Measurements from ENCODE around the gene UBXN10. TPM values are rescaled to one million over a fixed set of nuclear protein-coding genes. Genes with fewer than 3 reads are reported as not detected.

Gene UBXN10
- total and polyA plus RNA-seq, 4 experiments from 2014 or later: 0.06 to 0.78 (median 0.39) TPM

DNA sequence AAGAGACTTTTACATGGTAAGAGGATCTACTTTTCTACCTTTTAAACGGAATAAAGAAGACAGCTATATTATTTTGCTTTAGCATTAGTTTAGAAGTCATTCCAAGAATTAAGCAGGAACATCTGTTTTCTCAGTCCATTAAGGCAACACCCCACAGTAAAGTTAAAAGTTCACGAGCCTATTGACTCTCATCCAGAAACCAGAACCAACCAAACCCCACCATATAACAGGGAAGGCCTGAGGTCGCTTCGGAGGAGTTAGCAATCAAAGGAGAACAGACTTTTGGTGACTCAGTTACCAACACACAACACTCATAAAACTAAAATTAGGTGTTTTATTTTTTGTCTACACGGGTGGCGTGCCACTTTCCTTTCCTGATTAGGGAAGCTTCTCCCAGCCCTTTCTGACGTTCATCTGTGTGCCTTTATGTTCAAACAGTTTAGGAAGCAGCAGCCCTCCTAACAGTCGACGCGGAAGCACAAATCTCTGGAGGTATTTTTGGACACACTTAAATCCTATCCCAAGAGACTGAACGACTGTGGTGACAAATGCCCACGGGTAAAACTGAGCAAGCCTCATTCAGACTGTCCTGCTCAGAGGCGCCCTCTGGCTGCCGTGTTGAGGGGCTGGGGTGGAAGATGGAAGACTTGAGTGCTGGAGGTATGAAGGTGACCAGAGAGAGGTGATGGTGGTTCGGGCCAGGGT, 9.0 kb downstream of the UBXN10 start:
- Mint-ChIP-seq H3K27me3 (peaks cover 2% of the 10 kb centered on the region in 2 donors), H3K27ac (peak overlapping the region in 1 of 7 donors; percentile 27), H3K4me3 (no peak overlapping the region), H3K36me3 (no peaks in the 10 kb centered on the region), H3K9me3 (no peaks in the 10 kb centered on the region), H3K4me1 (peaks cover 0 to 7% (median 2%) of the 10 kb centered on the region in 4 donors)
- H3K9me3 ChIP-seq (ENCODE audit: control insufficient read depth in 1 of 2, low read length in 2 of 2): no peaks in the 10 kb centered on the region
- H3K36me3 ChIP-seq (ENCODE audit: insufficient read depth, low read length): no peaks in the 10 kb centered on the region
- intact Hi-C loops (cut with micrococcal nuclease): loop anchor here (1.0 to 2.0 kb wide), 3 partner anchors 43 to 220 kb away; no protein-coding TSS in a partner anchor
- H3K4me3 ChIP-seq (ENCODE audit: low read length in 2 of 2): no peak overlapping the region
- no peaks in the 10 kb centered on the region for H3K27me3 ChIP-seq (ENCODE audit: insufficient read depth, low read length)
- POLR2A ChIA-PET (ENCODE audit: partially characterized antibody): interaction anchor here (1.4 kb wide), 1 partner anchor 277 kb away, joined by 3 read pairs; no protein-coding TSS in a partner anchor
- no peak overlapping the region for H3K27ac ChIP-seq (ENCODE audit: low read depth, low read length)
- H3K4me1 ChIP-seq (ENCODE audit: insufficient read depth, low read length): peaks cover 3% of the 10 kb centered on the region
- CTCF ChIA-PET (ENCODE audit: partially characterized antibody): interaction anchor here (1.1 to 6.4 kb wide), 17 partner anchors 8 to 289 kb away, joined by 3 to 70 read pairs (median 6); partner anchors contain the start of genes PLA2G2C and UBXN10
- DNase-seq: peak; percentile 58 to 72 (median 63)

GRCh38 chr1:20195462-20195780, 9.5 kb downstream of the UBXN10 start:
- CTCF ChIA-PET (ENCODE audit: partially characterized antibody): interaction anchor here (0.9 to 6.4 kb wide), 17 partner anchors 8 to 290 kb away, joined by 3 to 70 read pairs (median 6); partner anchors contain the start of genes PLA2G2C and UBXN10
- Mint-ChIP-seq H3K9me3 (no peaks in the 10 kb centered on the region), H3K27ac (peak overlapping the region in 1 of 7 donors; percentile 27), H3K27me3 (peaks cover 2% of the 10 kb centered on the region in 2 donors), H3K4me3 (no peak overlapping the region), H3K4me1 (peaks cover 0 to 7% (median 2%) of the 10 kb centered on the region in 4 donors), H3K36me3 (no peaks in the 10 kb centered on the region)
- no peaks in the 10 kb centered on the region for H3K9me3 ChIP-seq (ENCODE audit: control insufficient read depth in 1 of 2, low read length in 2 of 2)
- POLR2A ChIA-PET (ENCODE audit: partially characterized antibody): interaction anchor here (1.2 to 1.4 kb wide), 2 partner anchors 8 to 278 kb away, joined by 3 to 5 read pairs; no protein-coding TSS in a partner anchor
- no peak overlapping the region for H3K4me3 ChIP-seq (ENCODE audit: low read length in 2 of 2)
- intact Hi-C loops (cut with micrococcal nuclease): loop anchor here (1.0 to 2.0 kb wide), 3 partner anchors 43 to 221 kb away; no protein-coding TSS in a partner anchor
- no peaks in the 10 kb centered on the region for H3K36me3 ChIP-seq (ENCODE audit: insufficient read depth, low read length)
- DNase-seq: no peak
- peaks cover 3% of the 10 kb centered on the region for H3K4me1 ChIP-seq (ENCODE audit: insufficient read depth, low read length)
- H3K27me3 ChIP-seq (ENCODE audit: insufficient read depth, low read length): no peaks in the 10 kb centered on the region
- no peak overlapping the region for H3K27ac ChIP-seq (ENCODE audit: low read depth, low read length)

DNA sequence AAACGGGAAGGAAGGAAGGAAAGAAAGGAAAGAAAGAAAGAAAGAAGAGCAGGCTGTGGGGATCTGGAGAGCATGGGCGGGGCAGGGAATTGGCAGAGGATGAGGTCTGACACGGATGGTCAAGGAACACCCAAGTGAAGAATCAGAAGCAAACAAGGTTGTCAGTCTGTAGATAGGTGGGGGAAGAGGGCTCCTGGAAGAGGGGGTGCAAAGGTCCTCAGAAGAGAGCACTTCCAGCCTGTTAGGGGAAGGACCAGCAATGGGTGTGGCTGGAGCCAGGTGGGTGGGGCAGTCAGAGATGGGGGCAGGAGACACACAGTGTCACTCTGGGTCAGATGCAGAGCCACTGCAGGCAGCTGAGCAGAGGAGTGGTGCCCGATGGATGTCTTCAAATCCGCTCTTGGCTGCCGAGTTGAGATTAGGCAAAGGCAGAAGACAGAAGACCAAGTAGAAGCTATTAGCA, 11.5 kb downstream of the UBXN10 start:
- ChIA-PET POLR2A (ENCODE audit: partially characterized antibody) (no interaction called here), CTCF (ENCODE audit: partially characterized antibody) (interaction anchor here (0.7 to 5.5 kb wide), 4 partner anchors 10 to 393 kb away, joined by 3 to 33 read pairs (median 16); partner anchors contain the start of genes PLA2G2C and UBXN10)
- intact Hi-C loops (cut with micrococcal nuclease): no loop called here
- H3K4me1 Mint-ChIP-seq: peaks cover 0 to 7% (median 2%) of the 10 kb centered on the region in 4 donors
- no peaks in the 10 kb centered on the region for H3K9me3 ChIP-seq (ENCODE audit: control insufficient read depth in 1 of 2, low read length in 2 of 2)
- H3K27ac Mint-ChIP-seq: no peak overlapping the region
- no peaks in the 10 kb centered on the region for H3K27me3 ChIP-seq (ENCODE audit: insufficient read depth, low read length)
- no peak overlapping the region for H3K27ac ChIP-seq (ENCODE audit: low read depth, low read length)
- peaks cover 2 to 5% of the 10 kb centered on the region in 2 donors for H3K27me3 Mint-ChIP-seq
- no peak for DNase-seq
- H3K36me3 Mint-ChIP-seq: no peaks in the 10 kb centered on the region
- H3K4me1 ChIP-seq (ENCODE audit: insufficient read depth, low read length): peaks cover 3% of the 10 kb centered on the region
- no peak overlapping the region for H3K4me3 ChIP-seq (ENCODE audit: low read length in 2 of 2)
- H3K36me3 ChIP-seq (ENCODE audit: insufficient read depth, low read length): no peaks in the 10 kb centered on the region
- H3K4me3 Mint-ChIP-seq: no peak overlapping the region
- H3K9me3 Mint-ChIP-seq: no peaks in the 10 kb centered on the region

DNA sequence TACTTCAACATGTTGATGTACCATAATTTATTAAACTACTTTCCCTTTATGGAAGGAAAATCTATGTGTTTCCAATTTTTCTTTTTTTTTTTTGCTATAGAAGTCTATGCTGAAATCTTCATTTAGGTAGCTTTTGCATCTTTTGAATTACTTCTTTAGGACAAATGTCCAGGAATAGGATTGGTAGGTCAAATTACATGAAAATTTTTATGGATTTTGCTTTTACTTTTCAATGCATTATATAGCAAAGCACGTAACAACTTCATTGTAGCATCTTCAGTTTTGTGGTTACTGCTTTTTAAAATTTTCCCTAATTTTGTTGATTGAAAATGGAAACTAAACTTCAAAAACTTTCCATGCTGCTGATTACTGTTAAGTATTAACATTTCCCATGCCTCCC, 12.4 kb downstream of the UBXN10 start:
- Histone ChIP-seq H3K4me1 (ENCODE audit: insufficient read depth, low read length) (peaks cover 3% of the 10 kb centered on the region), H3K36me3 (ENCODE audit: insufficient read depth, low read length) (no peaks in the 10 kb centered on the region), H3K9me3 (ENCODE audit: control insufficient read depth in 1 of 2, low read length in 2 of 2) (no peaks in the 10 kb centered on the region), H3K4me3 (ENCODE audit: low read length in 2 of 2) (no peak overlapping the region), H3K27ac (ENCODE audit: low read depth, low read length) (no peak overlapping the region), H3K27me3 (ENCODE audit: insufficient read depth, low read length) (no peaks in the 10 kb centered on the region)
- Mint-ChIP-seq H3K36me3 (no peaks in the 10 kb centered on the region), H3K9me3 (no peaks in the 10 kb centered on the region), H3K4me1 (peaks cover 0 to 7% (median 2%) of the 10 kb centered on the region in 4 donors), H3K27me3 (peaks cover 3 to 5% of the 10 kb centered on the region in 2 donors), H3K4me3 (no peak overlapping the region), H3K27ac (no peak overlapping the region)
- POLR2A ChIA-PET (ENCODE audit: partially characterized antibody): no interaction called here
- intact Hi-C loops (cut with micrococcal nuclease): no loop called here
- no peak for DNase-seq
- CTCF ChIA-PET (ENCODE audit: partially characterized antibody): interaction anchor here (5.5 kb wide), 1 partner anchor 46 kb away, joined by 33 read pairs; no protein-coding TSS in a partner anchor

DNA sequence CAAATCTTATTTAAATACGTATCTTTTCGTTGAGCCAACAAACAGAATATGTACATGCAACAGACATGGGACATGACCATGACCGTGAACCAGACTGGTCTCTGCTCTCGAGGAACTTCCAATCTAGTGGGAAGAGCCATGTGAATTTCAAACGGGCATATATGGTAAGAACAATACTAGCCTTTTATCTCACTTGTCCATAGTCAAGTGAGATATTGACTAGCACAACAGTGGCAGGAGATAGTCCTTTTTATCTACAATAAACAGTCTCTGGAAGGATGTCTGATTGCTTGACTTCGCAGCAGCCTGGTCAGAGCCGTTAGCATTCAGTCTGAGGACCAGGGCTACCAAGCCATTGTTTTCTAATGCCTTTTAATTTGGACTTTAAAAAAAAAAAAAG, 13.0 kb downstream of the UBXN10 start:
- peaks cover 0 to 7% (median 2%) of the 10 kb centered on the region in 4 donors for H3K4me1 Mint-ChIP-seq
- Histone ChIP-seq H3K27ac (ENCODE audit: low read depth, low read length) (no peak overlapping the region), H3K4me3 (ENCODE audit: low read length in 2 of 2) (no peak overlapping the region), H3K27me3 (ENCODE audit: insufficient read depth, low read length) (no peaks in the 10 kb centered on the region), H3K36me3 (ENCODE audit: insufficient read depth, low read length) (no peaks in the 10 kb centered on the region), H3K4me1 (ENCODE audit: insufficient read depth, low read length) (peaks cover 3% of the 10 kb centered on the region), H3K9me3 (ENCODE audit: control insufficient read depth in 1 of 2, low read length in 2 of 2) (no peaks in the 10 kb centered on the region)
- intact Hi-C loops (cut with micrococcal nuclease): no loop called here
- CTCF ChIA-PET (ENCODE audit: partially characterized antibody): no interaction called here
- POLR2A ChIA-PET (ENCODE audit: partially characterized antibody): no interaction called here
- H3K36me3 Mint-ChIP-seq: no peaks in the 10 kb centered on the region
- peaks cover 4 to 10% of the 10 kb centered on the region in 2 donors for H3K27me3 Mint-ChIP-seq
- no peak overlapping the region for H3K4me3 Mint-ChIP-seq
- no peaks in the 10 kb centered on the region for H3K9me3 Mint-ChIP-seq
- DNase-seq: no peak
- H3K27ac Mint-ChIP-seq: no peak overlapping the region

DNA sequence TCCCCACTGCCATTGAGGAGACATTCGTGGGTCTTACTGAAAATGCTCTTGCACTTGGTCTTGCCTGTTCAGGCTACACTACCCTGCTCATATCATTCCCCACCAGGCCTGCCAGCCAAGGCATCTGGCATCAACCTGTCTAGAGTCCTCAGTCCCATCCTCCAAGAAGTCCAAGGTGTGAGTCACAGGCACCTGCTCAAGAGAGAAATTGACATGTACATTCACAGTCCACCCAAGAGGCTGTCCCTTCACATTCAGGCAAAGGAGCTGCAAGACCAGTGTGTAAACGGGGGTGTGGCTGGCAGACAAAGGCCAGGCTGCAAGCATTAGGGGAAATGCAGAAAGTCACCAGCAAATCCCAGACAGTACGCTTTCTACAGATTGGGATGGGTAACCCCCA, 13.5 kb downstream of the UBXN10 start:
- DNase-seq: no peak
- no peak overlapping the region for H3K4me3 ChIP-seq (ENCODE audit: low read length in 2 of 2)
- peaks cover 3% of the 10 kb centered on the region for H3K4me1 ChIP-seq (ENCODE audit: insufficient read depth, low read length)
- no peaks in the 10 kb centered on the region for H3K9me3 ChIP-seq (ENCODE audit: control insufficient read depth in 1 of 2, low read length in 2 of 2)
- H3K36me3 ChIP-seq (ENCODE audit: insufficient read depth, low read length): no peaks in the 10 kb centered on the region
- H3K27me3 ChIP-seq (ENCODE audit: insufficient read depth, low read length): no peaks in the 10 kb centered on the region
- Mint-ChIP-seq H3K36me3 (no peaks in the 10 kb centered on the region), H3K4me3 (no peak overlapping the region), H3K9me3 (no peaks in the 10 kb centered on the region), H3K27me3 (peaks cover 4 to 11% of the 10 kb centered on the region in 2 donors), H3K4me1 (peaks cover 0 to 7% (median 2%) of the 10 kb centered on the region in 4 donors), H3K27ac (no peak overlapping the region)
- intact Hi-C loops (cut with micrococcal nuclease): no loop called here
- POLR2A ChIA-PET (ENCODE audit: partially characterized antibody): no interaction called here
- no peak overlapping the region for H3K27ac ChIP-seq (ENCODE audit: low read depth, low read length)
- CTCF ChIA-PET (ENCODE audit: partially characterized antibody): interaction anchor here (4.1 kb wide), 1 partner anchor 13 kb away, joined by 16 read pairs; no protein-coding TSS in a partner anchor

DNA sequence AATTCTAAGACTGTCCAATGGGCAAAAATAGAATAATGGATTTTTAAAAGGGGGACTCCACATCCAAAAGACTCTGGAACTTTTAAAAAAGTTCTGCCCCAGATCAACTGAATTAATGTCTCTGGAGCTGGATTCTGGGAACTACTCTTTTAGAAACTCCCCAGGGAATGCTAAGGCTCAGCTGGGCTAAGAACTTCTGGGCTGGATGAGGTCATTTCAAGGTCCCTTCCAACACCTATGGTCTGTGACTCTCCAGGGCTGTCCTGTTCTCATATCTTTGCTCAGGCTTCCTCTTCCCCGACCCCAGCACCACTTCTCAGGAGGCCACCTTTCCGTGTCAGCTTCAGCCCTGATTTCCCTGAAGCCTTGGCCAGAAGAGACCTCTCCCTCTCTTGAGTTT, 13.9 kb downstream of the UBXN10 start:
- Histone ChIP-seq H3K9me3 (ENCODE audit: control insufficient read depth in 1 of 2, low read length in 2 of 2) (no peaks in the 10 kb centered on the region), H3K27ac (ENCODE audit: low read depth, low read length) (no peak overlapping the region), H3K27me3 (ENCODE audit: insufficient read depth, low read length) (no peaks in the 10 kb centered on the region), H3K4me3 (ENCODE audit: low read length in 2 of 2) (no peak overlapping the region), H3K36me3 (ENCODE audit: insufficient read depth, low read length) (no peaks in the 10 kb centered on the region), H3K4me1 (ENCODE audit: insufficient read depth, low read length) (peaks cover 3% of the 10 kb centered on the region)
- intact Hi-C loops (cut with micrococcal nuclease): no loop called here
- Mint-ChIP-seq H3K9me3 (no peaks in the 10 kb centered on the region), H3K27ac (no peak overlapping the region), H3K27me3 (peaks cover 4 to 11% of the 10 kb centered on the region in 2 donors), H3K4me3 (no peak overlapping the region), H3K4me1 (peaks cover 0 to 6% (median 2%) of the 10 kb centered on the region in 4 donors), H3K36me3 (no peaks in the 10 kb centered on the region)
- CTCF ChIA-PET (ENCODE audit: partially characterized antibody): interaction anchor here (4.1 kb wide), 1 partner anchor 13 kb away, joined by 16 read pairs; no protein-coding TSS in a partner anchor
- POLR2A ChIA-PET (ENCODE audit: partially characterized antibody): no interaction called here
- no peak for DNase-seq

All from CD4-positive, alpha-beta memory T cell (primary cell).